Kidney (tissue), 14 donors: Measurements from ENCODE around the gene MTX1. TPM values are rescaled to one million over a fixed set of nuclear protein-coding genes. Genes with fewer than 3 reads are reported as not detected.
"Not testable (repeated sequence)": the region's sequence is repeated elsewhere in the genome, so short reads cannot be mapped to it uniquely, and the experiment has no call there.

Experiments
- DNase-seq, 5 donors: peaks; one replicate each; pipeline ENCODE4 v3.0.0-alpha.2; 2013 to 2020
- FAIRE-seq: peaks from 2 replicates; lab custom pipeline; 2012; peaks lifted over from hg19 to GRCh38; lab: Jason Lieb, UNC
- H3K27ac ChIP-seq, 2 donors: one replicate each; pipeline ENCODE4 v1.7.0; 2013; ENCODE audit warnings: low read depth in 2 of 2, low read length in 2 of 2, inconsistent platforms in 1 of 2
- H3K27me3 ChIP-seq: one replicate; pipeline ENCODE4 v1.7.1; 2013; ENCODE audit warnings: low read length, inconsistent platforms; ENCODE audit not compliant: control insufficient read depth, insufficient read depth
- H3K36me3 ChIP-seq, 3 donors: one replicate each; pipeline versions ENCODE4 v1.7.0 to v1.7.1; 2013; ENCODE audit warnings: low read length in 3 of 3, control low read depth in 1 of 3, inconsistent platforms in 1 of 3; ENCODE audit not compliant: insufficient read depth in 3 of 3, control insufficient read depth in 2 of 3
- H3K4me1 ChIP-seq, 3 donors: one replicate each; pipeline versions ENCODE4 v1.7.0 to v1.7.1; 2013; ENCODE audit warnings: low read length in 3 of 3, inconsistent platforms in 1 of 3, low read depth in 1 of 3; ENCODE audit not compliant: control insufficient read depth in 2 of 3, insufficient read depth in 2 of 3
- H3K4me3 ChIP-seq, 3 donors: one replicate each; pipeline versions ENCODE4 v1.7.0 to v1.8.1; 2013; ENCODE audit warnings: low read length in 3 of 3, control low read depth in 1 of 3, inconsistent platforms in 1 of 3
- H3K9ac ChIP-seq, 3 donors: one replicate each; pipeline versions ENCODE4 v1.7.0 to v1.7.1; 2013; ENCODE audit warnings: low read length in 3 of 3, control low read depth in 1 of 3, inconsistent platforms in 1 of 3
- H3K9me3 ChIP-seq, 3 donors: one replicate each; pipeline versions ENCODE4 v1.7.0 to v1.7.1; 2013; ENCODE audit warnings: low read length in 3 of 3, control low read depth in 1 of 3, inconsistent platforms in 1 of 3; ENCODE audit not compliant: control insufficient read depth in 2 of 3, insufficient read depth in 1 of 3
- intact Hi-C: fragments of 100-400 bp; cut with DNase I; formaldehyde crosslinking; loops from one replicate; pipeline ENCODE4 v1.11.1; 2022
- polyA plus RNA-seq: library from polyadenylated mRNA; stranded (reverse); fragments of 350-450 nt; fragmentation: Illumina TruSeq; extraction: RNeasy Lipid Tissue Mini Kit (QIAGEN cat#74804); gene quantifications from one replicate; pipeline ENCODE4 v1.2.3, GENCODE V29; 2014; ENCODE audit warnings: low read depth, low replicate concordance; ENCODE audit not compliant: insufficient read depth
- total RNA-seq: library from RNA; stranded (reverse); fragmentation: NEBNext Ultra II Directional; extraction: Animal tissue kit (Norgen Biotek cat#: 25700); gene quantifications from one replicate; pipeline ENCODE4 v1.2.1, GENCODE V29; 2021
- TF ChIP-seq, protein P1 (sequence below): IDR thresholded peaks from 3 replicates; pipeline ENCODE4 v1.5.1; 2012; ENCODE audit warnings: mild to moderate bottlenecking, moderate library complexity, borderline replicate concordance; ENCODE audit not compliant: insufficient read depth; ENCODE audit errors: extremely low read depth
- donor health status: control.
- donor health status: control.
- donor health status: control.
- donor health status: control.
- donor health status: control.
- donor health status: DM: yes; HTN: yes; CAD: no.
- donor health status: Normal renal cell carcinoma (clear cell type).

The MTX1 gene
- total and polyA plus RNA-seq, 2 donors from 2014 or later, result 38.8 to 86.9 TPM

- peak overlapping the region in 1 of 3 donors; percentile 77 for H3K4me3 ChIP-seq
- TF ChIP-seq, protein P1, sequence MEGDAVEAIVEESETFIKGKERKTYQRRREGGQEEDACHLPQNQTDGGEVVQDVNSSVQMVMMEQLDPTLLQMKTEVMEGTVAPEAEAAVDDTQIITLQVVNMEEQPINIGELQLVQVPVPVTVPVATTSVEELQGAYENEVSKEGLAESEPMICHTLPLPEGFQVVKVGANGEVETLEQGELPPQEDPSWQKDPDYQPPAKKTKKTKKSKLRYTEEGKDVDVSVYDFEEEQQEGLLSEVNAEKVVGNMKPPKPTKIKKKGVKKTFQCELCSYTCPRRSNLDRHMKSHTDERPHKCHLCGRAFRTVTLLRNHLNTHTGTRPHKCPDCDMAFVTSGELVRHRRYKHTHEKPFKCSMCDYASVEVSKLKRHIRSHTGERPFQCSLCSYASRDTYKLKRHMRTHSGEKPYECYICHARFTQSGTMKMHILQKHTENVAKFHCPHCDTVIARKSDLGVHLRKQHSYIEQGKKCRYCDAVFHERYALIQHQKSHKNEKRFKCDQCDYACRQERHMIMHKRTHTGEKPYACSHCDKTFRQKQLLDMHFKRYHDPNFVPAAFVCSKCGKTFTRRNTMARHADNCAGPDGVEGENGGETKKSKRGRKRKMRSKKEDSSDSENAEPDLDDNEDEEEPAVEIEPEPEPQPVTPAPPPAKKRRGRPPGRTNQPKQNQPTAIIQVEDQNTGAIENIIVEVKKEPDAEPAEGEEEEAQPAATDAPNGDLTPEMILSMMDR, result no peak
- H3K9me3 ChIP-seq, result no peaks in the 10 kb centered on the region
- H3K27me3 ChIP-seq, result no peaks in the 10 kb centered on the region
- no peak overlapping the region for H3K27ac ChIP-seq
- FAIRE-seq (no peak), DNase-seq (no peak)
- H3K36me3 ChIP-seq, result peaks cover 0 to 2% (median 0%) of the 10 kb centered on the region in 3 donors
- H3K9ac ChIP-seq, result peak overlapping the region in 1 of 3 donors; percentile 32
- intact Hi-C loops, result no loop called here
- H3K4me1 ChIP-seq, result peaks cover 0 to 11% (median 9%) of the 10 kb centered on the region in 3 donors
Observed at GRCh38 chr1:155242805-155243358, 34.4 kb downstream of the MTX1 start.

- Histone ChIP-seq H3K9ac (peak overlapping the region; percentile 77 to 88 (median 78)), H3K9me3 (no peaks in the 10 kb centered on the region), H3K4me3 (peak overlapping the region; percentile 77 to 85 (median 83)), H3K27ac (peak overlapping the region; percentile 89 to 90), H3K36me3 (no peaks in the 10 kb centered on the region), H3K4me1 (peaks cover 0 to 11% (median 9%) of the 10 kb centered on the region in 3 donors), H3K27me3 (no peaks in the 10 kb centered on the region)
- DNase-seq (peak; percentile 98 to 100 (median 100)), FAIRE-seq (peak; percentile 3)
- intact Hi-C loops, result no loop called here
- TF ChIP-seq, protein P1, result peak; percentile 96
Observed at GRCh38 chr1:155244368-155245162, 36.1 kb downstream of the MTX1 start.

- FAIRE-seq (no peak), DNase-seq (no peak)
- H3K4me1 ChIP-seq, result peaks cover 0 to 11% (median 9%) of the 10 kb centered on the region in 3 donors
Observed at GRCh38 chr1:155245163-155245524, 36.6 kb downstream of the MTX1 start.

DNA sequence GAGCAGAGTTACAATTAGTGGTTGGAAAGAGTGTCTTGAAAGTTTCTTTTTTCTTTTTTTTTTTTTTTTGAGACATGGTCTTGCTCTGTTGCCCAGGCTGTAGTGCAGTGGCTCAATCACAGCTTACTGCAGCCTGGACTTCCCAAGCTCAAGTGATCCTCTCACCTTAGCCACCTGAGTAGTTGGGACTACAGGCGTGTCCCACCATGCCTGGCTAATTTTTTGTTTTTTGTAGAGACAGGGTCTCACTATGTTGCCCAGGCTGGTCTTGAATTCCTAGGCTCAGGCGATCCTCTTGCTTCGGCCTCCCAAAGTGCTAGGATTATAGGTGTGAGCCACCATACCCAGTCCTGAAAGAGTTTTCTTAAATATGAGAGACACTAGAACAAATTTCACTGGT, 38.3 kb downstream of the MTX1 start:
- H3K27ac ChIP-seq, H3K9ac ChIP-seq, DNase-seq, H3K27me3 ChIP-seq, H3K36me3 ChIP-seq, H3K9me3 ChIP-seq, H3K4me3 ChIP-seq, intact Hi-C loops, FAIRE-seq: not testable (repeated sequence)
- H3K4me1 ChIP-seq, result peaks cover 0 to 12% (median 11%) of the 10 kb centered on the region in 3 donors

More at GRCh38 chr1:155245163-155245524, 36.6 kb downstream of the MTX1 start:
- H3K9me3 ChIP-seq, result no peaks in the 10 kb centered on the region
- H3K4me3 ChIP-seq, result peak overlapping the region; percentile 77 to 85 (median 83)
- H3K9ac ChIP-seq, result peak overlapping the region in 2 of 3 donors; percentile 77 to 88
- TF ChIP-seq, protein P1, result no peak
- H3K27me3 ChIP-seq, result no peaks in the 10 kb centered on the region
- intact Hi-C loops, result no loop called here
- H3K27ac ChIP-seq, result peak overlapping the region; percentile 89 to 90
- no peaks in the 10 kb centered on the region for H3K36me3 ChIP-seq
